D721Med (cell line): Measurements from ENCODE around the gene CD8A.
A peak's percentile ranks its signal among the peaks of the same experiment; 100 is the strongest.

Experiments used
- DNase-seq: peaks from one replicate; pipeline ENCODE4 v3.0.0; 2011; ENCODE audit warnings: low spot score; ENCODE audit not compliant: insufficient read length
- FAIRE-seq: peaks from 2 replicates; lab custom pipeline; 2011; peaks lifted over from hg19 to GRCh38; lab: Jason Lieb, UNC
- CTCF ChIP-seq: IDR thresholded peaks from 2 replicates; pipeline ENCODE4 v1.5.1; 2012; ENCODE audit warnings: mild to moderate bottlenecking, control low read depth; ENCODE audit not compliant: insufficient read depth; ENCODE audit errors: missing control alignments

Gene CD8A

GRCh38 chr2:86774862-86775261, 15.9 kb downstream of the CD8A start:
- FAIRE-seq (no peak), DNase-seq (no peak)
- TF ChIP-seq CTCF = no peak

- no peak for TF ChIP-seq CTCF
- FAIRE-seq (no peak), DNase-seq (no peak)
Observed at GRCh38 chr2:86772611-86773010, 18.1 kb downstream of the CD8A start.

GRCh38 chr2:86770816-86771301, 19.9 kb downstream of the CD8A start:
- DNase-seq (no peak), FAIRE-seq (no peak)

GRCh38 chr2:86769838-86770237, 20.9 kb downstream of the CD8A start:
- no peak for FAIRE-seq
- no peak for TF ChIP-seq CTCF
- no peak for DNase-seq

More at GRCh38 chr2:86770816-86771301, 19.9 kb downstream of the CD8A start:
- TF ChIP-seq CTCF = no peak

- no peak for TF ChIP-seq CTCF
- DNase-seq (no peak), FAIRE-seq (no peak)
Observed at GRCh38 chr2:86768189-86768949, 22.3 kb downstream of the CD8A start.

GRCh38 chr2:86765310-86765695, 25.4 kb downstream of the CD8A start:
- no peak for TF ChIP-seq CTCF
- DNase-seq (no peak), FAIRE-seq (no peak)

- TF ChIP-seq CTCF = peak; percentile 48
- peak; percentile 29 for FAIRE-seq
- DNase-seq = no peak
Observed at GRCh38 chr2:86764661-86765309, 25.9 kb downstream of the CD8A start.
